IPS-NIHi7 (cell line): Measurements from ENCODE around the gene APPL2.
"Not testable (repeated sequence)": the region's sequence is repeated elsewhere in the genome, so short reads cannot be mapped to it uniquely, and the experiment has no call there.

Experiments
- DNase-seq: peaks from one replicate; pipeline ENCODE4 v3.0.0; 2012; ENCODE audit warnings: mixed read lengths; ENCODE audit errors: extremely low spot score

The APPL2 gene

GRCh38 chr12:105194947-105195346 lies 41.0 kb downstream of the APPL2 start:
- no peak for DNase-seq

GRCh38 chr12:105192624-105193225 lies 43.2 kb downstream of the APPL2 start:
- DNase-seq: no peak

GRCh38 chr12:105190530-105190929 lies 45.4 kb downstream of the APPL2 start:
- no peak for DNase-seq

GRCh38 chr12:105189293-105189692 lies 46.7 kb downstream of the APPL2 start:
- no peak for DNase-seq

GRCh38 chr12:105183976-105184375 lies 52.0 kb downstream of the APPL2 start:
- not testable (repeated sequence) for DNase-seq

- not testable (repeated sequence) for DNase-seq
These were observed 52.6 kb downstream of the APPL2 start for GRCh38 chr12:105183406-105183805.

- DNase-seq: not testable (repeated sequence)
These were observed 56.9 kb downstream of the APPL2 start for GRCh38 chr12:105179114-105179513.

GRCh38 chr12:105177208-105177607 lies 58.8 kb downstream of the APPL2 start:
- DNase-seq: no peak

GRCh38 chr12:105175397-105175990 lies 60.5 kb downstream of the APPL2 start:
- DNase-seq: no peak

- no peak for DNase-seq
These were observed 64.1 kb downstream of the APPL2 start for GRCh38 chr12:105171691-105172436.

- DNase-seq: no peak
These were observed 65.8 kb downstream of the APPL2 start for GRCh38 chr12:105170139-105170538.

- DNase-seq: no peak
These were observed 68.0 kb downstream of the APPL2 start for GRCh38 chr12:105168006-105168405.

GRCh38 chr12:105167346-105167745 lies 68.6 kb downstream of the APPL2 start:
- DNase-seq: no peak

GRCh38 chr12:105166736-105167135 lies 69.2 kb downstream of the APPL2 start:
- no peak for DNase-seq

- DNase-seq: no peak
These were observed 71.9 kb downstream of the APPL2 start for GRCh38 chr12:105164068-105164467.

- no peak for DNase-seq
These were observed 73.8 kb downstream of the APPL2 start for GRCh38 chr12:105162174-105162573.

GRCh38 chr12:105158876-105159275 lies 77.1 kb downstream of the APPL2 start:
- no peak for DNase-seq

- DNase-seq: no peak
These were observed 78.4 kb downstream of the APPL2 start for GRCh38 chr12:105157606-105158005.

- DNase-seq: no peak
These were observed 79.7 kb downstream of the APPL2 start for GRCh38 chr12:105156260-105156659.

- no peak for DNase-seq
These were observed 93.7 kb downstream of the APPL2 start for GRCh38 chr12:105142259-105142658.

GRCh38 chr12:105141320-105141922 lies 94.6 kb downstream of the APPL2 start:
- DNase-seq: no peak

- no peak for DNase-seq
These were observed 97.7 kb downstream of the APPL2 start for GRCh38 chr12:105138248-105138647.
